Mammary epithelial cell (primary cell): ENCODE measurements around the gene LRRC2.

Experiments
- CTCF ChIP-seq, 2 donors: IDR thresholded peaks in 1 of 2; conservative IDR thresholded peaks in 1 of 2; 2 replicates each; pipeline ENCODE4 v1.5.1; 2011 to 2012; ENCODE audit warnings: inconsistent platforms in 2 of 2, low read length in 2 of 2, mild to moderate bottlenecking in 2 of 2, control low read depth in 1 of 2, low read depth in 1 of 2; ENCODE audit not compliant: insufficient read depth in 1 of 2; ENCODE audit errors: extremely low read depth in 1 of 2
- EZH2 ChIP-seq: IDR thresholded peaks from 2 replicates; pipeline ENCODE4 v1.6.1; 2012; ENCODE audit warnings: low read length, inconsistent platforms, borderline replicate concordance

DNA sequence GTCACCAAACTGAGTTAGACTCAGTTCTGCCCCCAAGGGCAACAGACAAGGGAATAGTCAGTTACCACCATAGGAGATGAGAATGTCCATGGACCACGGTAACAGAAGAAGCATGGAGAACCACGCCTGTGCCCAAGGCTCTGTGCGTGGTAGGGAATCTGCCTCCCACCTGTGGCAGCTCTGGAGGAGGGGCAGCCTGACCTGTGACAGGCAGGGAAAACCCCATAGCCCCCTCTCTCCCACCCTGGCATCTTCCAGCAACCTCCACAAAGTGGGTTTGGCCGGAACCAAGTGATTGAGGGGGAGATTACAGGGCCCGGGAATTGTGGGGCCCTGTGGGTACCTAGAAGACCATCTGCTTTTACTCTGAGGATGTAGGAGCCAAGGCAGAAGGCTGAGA lies 87.1 kb downstream of the LRRC2 start:
- TF ChIP-seq CTCF (conservative IDR thresholded peaks at IDR 0.05 in 1 of 2, IDR thresholded peaks at IDR 0.05 in 1 of 2; ENCODE audit: extremely low read depth in 1 of 2, insufficient read depth in 1 of 2, low read depth in 1 of 2, low read length in 2 of 2) = no peak
- TF ChIP-seq EZH2 = no peak
